ENCODE measurements around the gene B3GAT3.

DNA sequence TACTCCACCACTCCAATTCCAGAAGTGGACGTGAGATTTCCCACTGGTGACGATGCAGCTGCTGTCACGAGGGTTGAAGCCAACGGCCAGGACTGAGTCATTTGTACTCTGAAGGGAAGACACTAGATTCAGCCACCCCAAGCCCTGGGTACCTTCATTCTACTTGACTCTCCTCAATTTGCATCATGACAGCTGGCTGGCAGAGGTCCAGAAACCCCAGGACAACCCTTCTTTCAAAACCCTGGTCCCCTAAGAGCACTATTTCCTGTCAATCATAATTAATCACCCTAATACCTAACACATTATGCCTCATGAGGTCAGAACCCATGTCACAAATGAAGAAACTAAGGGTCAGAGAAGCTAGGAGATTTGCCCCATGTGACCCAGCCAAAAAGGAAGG lies 14.1 kb downstream of the B3GAT3 start:
- no peak for TF ChIP-seq CTCF (IDR thresholded peaks at IDR 0.05; ENCODE audit: low read depth, low read length, poor library complexity, severe bottlenecking)
- no peak for TF ChIP-seq EZH2phosphoT487 (IDR thresholded peaks at IDR 0.05; ENCODE audit: borderline replicate concordance, low read length)
